Activated gamma-delta T cell treated with Interleukin-2 at 50 U/mL for 16 hours (primary cell): Measurements from ENCODE around the gene HUNK.

ENCODE experiments used
- DNase-seq: peaks from one replicate; pipeline ENCODE4 v3.0.0-alpha.2; 2020

HUNK gene

GRCh38 chr21:31898933-31899630 lies 26.3 kb downstream of the HUNK start:
- DNase-seq: no peak

GRCh38 chr21:31900121-31900895 lies 27.5 kb downstream of the HUNK start:
- DNase-seq: no peak

DNA sequence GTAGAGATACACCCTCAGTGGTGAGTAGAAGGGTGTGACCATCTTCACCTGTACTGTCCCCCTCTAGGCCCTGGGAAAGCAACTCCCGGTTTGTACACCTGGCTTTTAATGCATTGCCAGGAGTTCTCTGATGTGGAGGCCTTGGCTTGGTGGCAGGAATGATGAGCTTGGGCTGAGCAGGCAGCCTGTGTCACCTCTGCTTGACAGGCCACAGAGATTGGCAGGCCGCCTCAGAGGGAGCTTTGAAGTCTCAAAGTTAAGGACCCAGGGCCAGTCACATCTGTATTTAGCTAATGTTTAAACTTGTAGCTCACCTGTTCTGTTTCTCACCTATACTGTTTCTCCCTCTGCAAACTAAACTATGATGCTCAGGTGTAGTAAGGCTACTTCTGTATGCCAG lies 28.5 kb downstream of the HUNK start:
- DNase-seq: no peak

- no peak for DNase-seq
These were observed 29.6 kb downstream of the HUNK start for GRCh38 chr21:31902438-31902837.

GRCh38 chr21:31903896-31904295 lies 31.1 kb downstream of the HUNK start:
- DNase-seq: no peak

GRCh38 chr21:31905503-31906451 lies 33.0 kb downstream of the HUNK start:
- DNase-seq: no peak

GRCh38 chr21:31908106-31909031 lies 35.5 kb downstream of the HUNK start:
- DNase-seq: no peak

DNA sequence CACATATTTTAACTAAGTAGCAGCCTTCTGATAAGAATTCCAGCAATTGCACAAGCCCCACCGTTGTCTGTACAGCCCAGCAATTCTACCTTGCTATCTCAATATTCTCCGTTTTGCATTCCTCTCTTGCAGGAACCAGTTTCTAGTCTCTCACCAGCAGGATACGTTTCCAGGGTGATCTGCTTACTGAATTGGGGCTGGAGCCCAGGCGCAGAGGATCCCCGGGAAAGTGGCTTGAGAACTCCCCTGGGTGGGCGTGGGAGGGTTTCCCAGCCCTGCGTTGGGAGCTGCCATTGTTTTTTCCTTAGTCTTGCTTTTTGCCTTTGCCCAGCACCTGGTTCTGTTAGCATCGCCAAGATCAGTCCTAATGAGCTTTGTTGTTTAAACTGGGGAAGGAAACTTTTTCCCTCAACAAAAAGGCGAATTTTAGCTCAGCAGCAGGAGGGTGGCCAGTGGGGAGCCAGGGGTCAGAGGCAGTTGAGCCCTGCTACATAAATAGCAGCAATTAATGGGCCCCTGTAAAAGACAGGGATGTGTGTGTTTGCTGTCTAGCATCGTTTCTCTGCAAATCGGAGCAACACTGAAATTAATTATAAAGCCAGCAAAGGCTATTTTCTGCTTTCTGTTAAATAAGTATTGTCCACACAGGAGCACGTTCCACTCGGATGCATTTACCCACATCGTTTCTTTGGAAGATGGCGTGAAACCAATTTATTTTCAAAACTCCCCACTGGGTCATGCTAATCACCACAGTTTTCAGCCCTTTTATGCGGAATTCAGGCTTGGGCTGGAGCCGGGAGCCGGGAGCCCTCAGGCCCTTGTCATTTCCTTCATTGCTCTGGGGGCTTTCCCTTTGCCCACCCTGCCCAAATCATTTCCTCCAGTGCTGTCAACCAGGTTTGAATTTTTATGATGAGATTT lies 36.6 kb downstream of the HUNK start:
- DNase-seq: no peak

DNA sequence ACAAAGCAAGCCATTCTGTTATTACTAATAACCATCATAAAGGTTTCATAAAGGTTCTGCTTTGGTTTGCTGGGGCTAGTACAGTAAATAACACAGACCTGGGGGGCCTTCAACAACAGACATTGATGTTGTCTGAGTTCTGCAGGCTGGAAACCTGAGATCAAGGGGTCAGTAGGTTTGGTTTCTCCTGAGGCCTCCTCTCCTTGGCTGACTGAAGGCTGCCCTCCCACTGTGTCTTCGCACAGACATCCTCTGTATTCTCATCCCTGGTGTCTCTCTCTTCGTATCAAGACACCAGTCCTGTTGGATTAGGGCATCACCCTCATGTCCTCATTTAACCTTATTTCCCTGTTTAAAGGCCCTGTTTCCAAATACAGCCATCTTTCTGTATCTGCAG lies 37.3 kb downstream of the HUNK start:
- DNase-seq: no peak

DNA sequence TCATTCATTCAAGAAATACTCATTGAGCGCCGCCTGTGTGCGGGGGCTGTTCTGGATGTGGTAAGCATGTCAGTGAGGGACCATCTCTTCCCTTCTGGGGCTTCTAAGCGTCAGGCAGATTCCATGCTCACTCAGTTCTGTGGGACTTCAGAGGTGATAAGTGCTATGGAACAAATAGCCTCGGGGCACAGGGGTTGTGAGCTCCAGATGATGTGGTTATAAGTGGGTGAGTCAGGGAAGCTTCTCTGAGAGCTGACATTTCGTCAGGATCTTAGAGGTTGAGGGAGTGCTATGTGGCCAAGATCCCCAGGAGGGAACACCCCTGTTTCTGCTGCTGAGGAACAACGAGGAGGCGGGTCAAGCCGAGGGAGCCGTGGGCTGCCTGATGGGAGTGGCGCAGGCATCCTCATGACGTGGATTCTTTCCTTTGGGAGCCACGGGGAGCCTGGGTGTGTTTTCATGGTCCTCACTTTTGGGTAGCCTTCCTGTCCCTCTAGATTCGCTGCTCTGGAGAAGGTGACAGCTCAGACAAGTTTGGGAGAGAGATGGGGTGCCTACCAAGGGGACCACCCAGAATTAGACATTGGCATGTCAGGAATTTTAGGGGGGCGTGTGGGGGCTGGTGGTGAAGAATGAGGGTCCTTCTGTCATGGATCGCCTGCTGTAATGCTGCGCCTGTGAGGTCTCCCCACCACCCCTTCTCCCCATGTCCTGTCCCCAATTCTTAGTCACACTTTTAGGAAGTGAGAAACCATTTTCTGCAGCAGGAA lies 38.5 kb downstream of the HUNK start:
- no peak for DNase-seq

DNA sequence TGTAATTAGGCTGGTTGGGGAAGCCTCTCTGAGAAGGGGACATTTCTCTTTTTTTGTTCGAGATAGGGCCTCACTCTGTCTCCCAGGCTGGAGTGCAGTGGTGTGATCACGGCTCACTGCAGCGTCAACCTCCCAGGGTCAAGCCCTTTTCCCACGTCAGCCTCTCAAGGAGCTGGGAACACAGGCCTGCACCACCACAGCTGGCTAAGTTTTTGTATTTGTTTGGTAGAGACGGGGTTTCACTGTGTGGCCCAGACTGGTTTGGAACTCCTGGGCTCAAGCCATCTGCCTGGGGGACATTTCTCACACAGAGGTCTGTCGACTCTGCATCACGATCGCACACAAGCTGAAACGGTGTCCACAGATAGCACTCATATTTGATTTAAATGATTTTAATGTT lies 39.7 kb downstream of the HUNK start:
- no peak for DNase-seq

DNA sequence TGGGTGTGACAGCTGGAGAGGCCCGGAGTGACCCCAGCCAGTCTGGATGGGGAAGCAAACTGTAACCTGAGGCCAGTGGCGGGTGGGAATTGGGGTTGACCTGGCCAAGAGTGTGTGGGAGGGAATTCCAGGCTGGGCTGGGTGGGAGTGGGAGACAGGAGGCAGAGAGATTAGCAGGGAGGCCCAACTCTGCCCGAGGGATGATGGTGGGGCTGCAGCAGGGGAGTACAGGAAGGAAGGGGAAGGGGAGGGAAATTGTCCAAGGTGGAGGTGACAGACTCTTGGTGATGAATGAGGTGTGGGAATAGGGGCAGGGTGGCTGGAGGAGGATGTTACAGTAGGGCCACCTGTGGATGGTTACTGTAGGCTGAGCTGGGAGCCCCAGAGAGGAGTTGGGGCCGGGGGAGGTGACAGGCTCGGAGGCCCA lies 40.4 kb downstream of the HUNK start:
- no peak for DNase-seq

- no peak for DNase-seq
These were observed 41.7 kb downstream of the HUNK start for GRCh38 chr21:31914472-31914871.

DNA sequence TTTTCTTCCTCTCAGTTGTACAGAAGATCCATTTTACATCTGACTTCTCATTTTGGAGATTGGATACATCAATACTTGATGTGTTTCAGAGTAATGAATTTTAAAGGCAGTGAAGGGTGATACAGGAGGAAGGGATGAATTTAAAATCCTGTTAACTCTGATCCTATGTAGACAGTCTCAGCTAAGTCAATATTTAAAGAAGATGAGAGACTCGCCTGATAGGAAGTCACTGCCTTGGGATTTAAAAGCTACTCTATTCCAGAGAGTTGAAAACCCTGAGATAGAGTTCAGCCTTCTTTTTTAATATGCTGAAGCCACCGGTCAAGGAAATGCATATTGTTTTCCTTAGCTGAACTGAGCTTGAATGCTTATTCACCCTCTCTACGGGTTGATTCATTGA lies 42.7 kb downstream of the HUNK start:
- no peak for DNase-seq

DNA sequence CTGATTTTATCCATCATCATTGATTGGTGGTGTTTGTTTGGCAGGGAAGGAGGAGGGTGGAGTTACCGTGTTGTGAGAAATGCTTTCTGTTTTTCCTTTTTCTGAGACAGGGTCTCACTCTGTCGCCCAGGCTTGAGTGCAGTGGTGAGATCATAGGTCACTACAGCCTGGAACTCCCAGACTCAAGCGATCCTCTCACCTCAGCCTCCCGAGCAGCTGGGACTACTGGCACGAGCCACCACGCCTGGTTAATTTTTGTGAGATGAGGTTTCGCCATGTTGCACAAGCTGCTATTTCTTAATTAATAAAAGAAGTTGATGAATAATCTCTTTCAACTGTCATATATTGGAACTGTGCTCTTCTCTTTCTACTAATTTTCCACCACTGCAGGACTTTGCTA lies 44.3 kb downstream of the HUNK start:
- no peak for DNase-seq

GRCh38 chr21:31918250-31918775 lies 45.5 kb downstream of the HUNK start:
- DNase-seq: no peak

- DNase-seq: no peak
These were observed 47.5 kb downstream of the HUNK start for GRCh38 chr21:31920275-31920674.

- no peak for DNase-seq
These were observed 48.3 kb downstream of the HUNK start for GRCh38 chr21:31921079-31921478.

DNA sequence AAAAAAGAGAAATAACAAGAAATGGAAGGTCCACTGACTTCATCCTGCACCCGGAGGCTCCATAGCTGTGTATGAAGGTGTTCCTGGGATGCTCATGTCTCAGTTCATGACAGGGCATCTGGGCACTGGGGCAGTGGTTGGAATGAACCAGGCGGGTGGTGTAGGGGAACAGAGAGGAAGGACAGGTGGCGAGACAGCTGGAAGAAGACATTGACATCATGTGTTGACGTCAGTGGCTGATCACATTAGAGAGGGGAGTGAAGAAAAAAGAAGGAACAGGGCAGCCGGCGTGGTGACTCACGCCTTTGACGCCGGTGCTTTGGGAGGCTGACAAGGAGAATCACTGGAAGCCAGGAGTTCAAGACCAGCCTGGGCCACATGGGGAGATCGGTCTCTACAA lies 50.1 kb downstream of the HUNK start:
- no peak for DNase-seq

GRCh38 chr21:31923756-31924155 lies 50.9 kb downstream of the HUNK start:
- no peak for DNase-seq
